ENCODE measurements around the gene REXO5. TPM values are rescaled to one million over a fixed set of nuclear protein-coding genes. Genes with fewer than 3 reads are reported as not detected.

Gene REXO5
- total and polyA plus RNA-seq, 2 of the 13 experiments (the other 11 are each of a cell fraction or from before 2014, with no cell fraction given): 5.9 to 13.1 TPM

- WGBS (ENCODE audit: low lambda C conversion rate): 94% methylated on average over 3 of the region's 3 CpGs
- H3K27ac ChIP-seq (ENCODE audit: extremely low read length, insufficient read depth, low read length): no peak overlapping the region
- FAIRE-seq (no peak), ATAC-seq (no peak), DNase-seq (ENCODE audit: low spot score) (no peak)
- in situ Hi-C loops (cut with HindIII; ENCODE audit: extremely low pct_ligation_motif_present, low pct_unique_long_range_greater_than_20kb) (no loop called here), intact Hi-C loops (cut with micrococcal nuclease; ENCODE audit: unreplicated experiment) (no loop called here)
- H3K9ac ChIP-seq (ENCODE audit: insufficient read depth, low read depth, low read length): no peak overlapping the region
- no peaks in the 10 kb centered on the region for H3K79me2 ChIP-seq (ENCODE audit: insufficient read depth, low read length)
- H3K9me3 ChIP-seq (ENCODE audit: low read length): peaks cover 9% of the 10 kb centered on the region
- no peak overlapping the region for H3K4me3 ChIP-seq (replicated peaks in 1 of 3; ENCODE audit: insufficient read depth in 1 of 3, low read depth in 2 of 3, low read length in 3 of 3)
- no peaks in the 10 kb centered on the region for H4K20me1 ChIP-seq (ENCODE audit: insufficient read depth, low read length)
- no peak for TF ChIP-seq EEA1 (CRISPR knock-in tag; IDR thresholded peaks at IDR 0.05; ENCODE audit: borderline replicate concordance)
- TF ChIP-seq KDM1A (CRISPR knock-in tag; IDR thresholded peaks at IDR 0.05): peak; percentile 43; the same call in 1 of the 2 replicates
- H3K36me3 ChIP-seq (replicated peaks in 1 of 2; ENCODE audit: control insufficient read depth in 1 of 2, insufficient read depth in 2 of 2, low read length in 2 of 2): no peaks in the 10 kb centered on the region
- BruUV-seq (replicated peaks): no TSS peak
- no peaks in the 10 kb centered on the region for H3K27me3 ChIP-seq (ENCODE audit: control insufficient read depth in 1 of 2, insufficient read depth in 2 of 2, low read length in 2 of 2)
- H3K4me2 ChIP-seq (ENCODE audit: low read depth, low read length): no peak overlapping the region; the same call in 1 of the 2 replicates
- peaks cover 33% of the 10 kb centered on the region for H3K4me1 ChIP-seq (ENCODE audit: insufficient read depth, low read length)
- H2AFZ ChIP-seq (ENCODE audit: low read length): no peak overlapping the region
- POLR2A ChIA-PET: interaction anchor here (1.9 to 2.6 kb wide), 2 partner anchors 22 to 44 kb away, joined by 13 to 23 read pairs; partner anchors contain the start of genes ERI2, REXO5 and THUMPD1
- CTCF ChIA-PET (ENCODE audit: low intra/inter-chr PET ratio, low total read pairs): no interaction called here
These were observed 43.8 kb upstream of the REXO5 start for GRCh38 chr16:20762404-20763123.

- peak within 1 kb of the TSS; percentile 48 for H3K27ac ChIP-seq (ENCODE audit: extremely low read length, insufficient read depth, low read length)
- peaks cover 39% of the 10 kb centered on the region for H3K4me1 ChIP-seq (ENCODE audit: insufficient read depth, low read length)
- peak within 1 kb of the TSS; percentile 55 to 68 (median 62) for H3K4me3 ChIP-seq (replicated peaks in 1 of 3; ENCODE audit: insufficient read depth in 1 of 3, low read depth in 2 of 3, low read length in 3 of 3)
- no peaks in the 10 kb centered on the region for H3K79me2 ChIP-seq (ENCODE audit: insufficient read depth, low read length)
- no peaks in the 10 kb centered on the region for H3K36me3 ChIP-seq (replicated peaks in 1 of 2; ENCODE audit: control insufficient read depth in 1 of 2, insufficient read depth in 2 of 2, low read length in 2 of 2)
- 5% methylated on average over 10 of the region's 10 CpGs for WGBS (ENCODE audit: low lambda C conversion rate)
- H3K4me2 ChIP-seq (ENCODE audit: low read depth, low read length): peak within 1 kb of the TSS; percentile 90
- TSS peak; percentile 88 for BruUV-seq (replicated peaks)
- DNase-seq (ENCODE audit: low spot score): peak; percentile 83
- peak; percentile 98 for ATAC-seq
- H4K20me1 ChIP-seq (ENCODE audit: insufficient read depth, low read length): no peaks in the 10 kb centered on the region
- H2AFZ ChIP-seq (ENCODE audit: low read length): peak within 1 kb of the TSS; percentile 95
- in situ Hi-C loops (cut with HindIII; ENCODE audit: extremely low pct_ligation_motif_present, low pct_unique_long_range_greater_than_20kb) (no loop called here), intact Hi-C loops (cut with micrococcal nuclease; ENCODE audit: unreplicated experiment) (no loop called here)
- H3K9me3 ChIP-seq (ENCODE audit: low read length): peaks cover 9% of the 10 kb centered on the region
- ChIA-PET CTCF (ENCODE audit: low intra/inter-chr PET ratio, low total read pairs) (no interaction called here), POLR2A (interaction anchor here (0.7 to 2.6 kb wide), 5 partner anchors 12 to 165 kb away, joined by 3 to 23 read pairs (median 6); partner anchors contain the start of genes ERI2, REXO5 and THUMPD1)
- peak; percentile 84 for FAIRE-seq
- H3K9ac ChIP-seq (ENCODE audit: insufficient read depth, low read depth, low read length): peak within 1 kb of the TSS; percentile 58
- no peaks in the 10 kb centered on the region for H3K27me3 ChIP-seq (ENCODE audit: control insufficient read depth in 1 of 2, insufficient read depth in 2 of 2, low read length in 2 of 2)
- no peak for TF ChIP-seq ZMYM2 (CRISPR knock-in tag; IDR thresholded peaks at IDR 0.05)
- no peak for TF ChIP-seq ZNF253 (CRISPR knock-in tag; IDR thresholded peaks at IDR 0.05; ENCODE audit: borderline replicate concordance)
- no peak for TF ChIP-seq CREB1 (IDR thresholded peaks at IDR 0.05)
- TF ChIP-seq CREB1 (CRISPR knock-in tag; IDR thresholded peaks at IDR 0.05): peak; percentile 33; the same call in 1 of the 2 replicates
- TF ChIP-seq NFE2 (CRISPR knock-in tag; IDR thresholded peaks at IDR 0.05): no peak
- TF ChIP-seq ZNF609 (CRISPR knock-in tag; IDR thresholded peaks at IDR 0.05; ENCODE audit: borderline replicate concordance): no peak
- no peak for TF ChIP-seq RORA (CRISPR knock-in tag; IDR thresholded peaks at IDR 0.05)
- TF ChIP-seq ZNF333 (CRISPR knock-in tag; IDR thresholded peaks at IDR 0.05; ENCODE audit: borderline replicate concordance): no peak
- TF ChIP-seq POLR2G (IDR thresholded peaks at IDR 0.05; ENCODE audit: low read depth, low read length): 0 out of 2 replicates have a peak, but pooled peaks have one; percentile 52
- TF ChIP-seq RXRB (CRISPR knock-in tag; IDR thresholded peaks at IDR 0.05; ENCODE audit: borderline replicate concordance): peak; percentile 55; the same call in 1 of the 2 replicates
These were observed 42.7 kb upstream of the REXO5 start, which contains the start of gene ACSM3 for GRCh38 chr16:20763461-20764232. Gene ACSM3, plus strand, starts transcription at chr16:20764014. Its CDS starts 6,021 bp downstream, at chr16:20770035.

Measured in HepG2 (cell line).